ENCODE measurements around the gene IRX1.

The IRX1 gene

DNA sequence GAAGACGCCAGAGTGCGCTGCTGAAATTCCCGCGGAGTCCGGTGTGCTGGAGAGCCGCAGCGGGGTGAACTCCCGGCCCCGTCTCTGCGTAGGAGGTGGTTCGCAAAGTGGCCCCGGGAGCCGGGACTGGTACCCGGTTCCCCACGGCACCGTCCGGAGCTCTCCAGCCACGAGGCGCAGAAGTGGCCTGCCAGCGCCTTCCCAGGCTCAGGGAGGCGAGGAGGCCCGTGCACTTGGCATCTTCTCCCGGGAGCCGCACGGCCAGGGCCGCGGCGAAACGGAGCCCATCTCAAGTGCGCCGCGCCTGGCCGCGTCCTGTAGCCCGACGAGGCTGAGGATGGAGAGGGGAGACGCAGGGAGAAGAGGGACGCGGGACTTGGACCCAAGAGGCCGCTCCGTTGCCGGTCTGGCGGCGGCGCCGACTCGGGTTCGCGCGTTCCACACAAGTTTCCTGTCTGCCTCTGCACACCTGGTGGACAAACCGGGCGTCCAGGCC, 1.1 kb upstream of the IRX1 start:
- Histone ChIP-seq H3K36me3 (ENCODE audit: insufficient read depth, low read length) (no peaks in the 10 kb centered on the region), H2AFZ (ENCODE audit: low read length) (no peak overlapping the region), H3K9ac (ENCODE audit: low read depth, low read length, poor library complexity, severe bottlenecking) (no peak overlapping the region), H3K4me3 (ENCODE audit: low read length, poor library complexity, severe bottlenecking) (no peak overlapping the region), H3F3A (ENCODE audit: low read depth) (no peaks in the 10 kb centered on the region), H3K9me3 (ENCODE audit: insufficient read depth, low read depth, low read length) (no peaks in the 10 kb centered on the region; the same call in 1 of the 2 replicates), H4K20me1 (ENCODE audit: insufficient read depth, low read length, poor library complexity, severe bottlenecking) (no peaks in the 10 kb centered on the region), H3K4me1 (ENCODE audit: insufficient read depth, low read length, poor library complexity, severe bottlenecking) (no peaks in the 10 kb centered on the region), H3K79me2 (ENCODE audit: insufficient read depth, low read length) (no peaks in the 10 kb centered on the region), H3K27me3 (ENCODE audit: insufficient read depth, low read length, poor library complexity, severe bottlenecking) (no peaks in the 10 kb centered on the region), H3K9me2 (replicated peaks; ENCODE audit: low read depth, low read length) (no peaks in the 10 kb centered on the region), H3K4me2 (ENCODE audit: low read depth, low read length, poor library complexity, severe bottlenecking) (no peak overlapping the region)
- TF ChIP-seq EZH2phosphoT487 (IDR thresholded peaks at IDR 0.05; ENCODE audit: borderline replicate concordance): no peak

DNA sequence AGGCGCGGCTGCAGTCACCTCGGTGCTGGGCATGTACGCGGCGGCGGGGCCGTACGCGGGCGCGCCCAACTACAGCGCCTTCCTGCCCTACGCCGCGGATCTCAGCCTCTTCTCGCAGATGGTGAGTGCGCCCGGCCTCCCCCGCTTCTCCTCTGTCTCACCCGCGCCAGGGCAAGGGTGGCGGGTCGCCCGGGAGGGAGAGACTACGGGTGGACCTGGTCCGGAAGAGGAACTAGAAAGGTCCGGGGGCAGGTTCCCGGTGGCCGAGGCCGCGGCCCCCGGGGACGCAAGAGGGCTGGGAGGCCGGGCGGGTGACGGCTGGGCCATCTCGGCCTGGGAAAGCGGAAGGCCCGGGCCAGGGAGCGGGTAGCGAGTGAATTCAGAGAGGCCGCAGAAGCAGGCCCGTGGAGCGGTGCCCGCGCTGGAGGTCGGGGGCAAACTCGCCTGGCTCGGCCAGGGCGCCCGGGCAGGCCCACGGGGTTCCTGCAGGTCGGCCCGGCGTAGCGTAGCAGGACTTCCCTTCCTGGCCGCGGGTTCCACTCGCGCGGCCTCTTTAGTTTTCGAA, 711 bp downstream of the IRX1 start:
- Histone ChIP-seq H3F3A (ENCODE audit: low read depth) (no peaks in the 10 kb centered on the region), H3K9me2 (replicated peaks; ENCODE audit: low read depth, low read length) (no peaks in the 10 kb centered on the region), H2AFZ (ENCODE audit: low read length) (no peak overlapping the region), H3K4me3 (ENCODE audit: low read length, poor library complexity, severe bottlenecking) (no peak overlapping the region), H3K27me3 (ENCODE audit: insufficient read depth, low read length, poor library complexity, severe bottlenecking) (no peaks in the 10 kb centered on the region), H4K20me1 (ENCODE audit: insufficient read depth, low read length, poor library complexity, severe bottlenecking) (no peaks in the 10 kb centered on the region), H3K9ac (ENCODE audit: low read depth, low read length, poor library complexity, severe bottlenecking) (no peak overlapping the region), H3K9me3 (ENCODE audit: insufficient read depth, low read depth, low read length) (no peaks in the 10 kb centered on the region; the same call in 1 of the 2 replicates), H3K4me1 (ENCODE audit: insufficient read depth, low read length, poor library complexity, severe bottlenecking) (no peaks in the 10 kb centered on the region), H3K36me3 (ENCODE audit: insufficient read depth, low read length) (no peaks in the 10 kb centered on the region), H3K79me2 (ENCODE audit: insufficient read depth, low read length) (no peaks in the 10 kb centered on the region), H3K4me2 (ENCODE audit: low read depth, low read length, poor library complexity, severe bottlenecking) (no peak overlapping the region)
- TF ChIP-seq, protein P1, sequence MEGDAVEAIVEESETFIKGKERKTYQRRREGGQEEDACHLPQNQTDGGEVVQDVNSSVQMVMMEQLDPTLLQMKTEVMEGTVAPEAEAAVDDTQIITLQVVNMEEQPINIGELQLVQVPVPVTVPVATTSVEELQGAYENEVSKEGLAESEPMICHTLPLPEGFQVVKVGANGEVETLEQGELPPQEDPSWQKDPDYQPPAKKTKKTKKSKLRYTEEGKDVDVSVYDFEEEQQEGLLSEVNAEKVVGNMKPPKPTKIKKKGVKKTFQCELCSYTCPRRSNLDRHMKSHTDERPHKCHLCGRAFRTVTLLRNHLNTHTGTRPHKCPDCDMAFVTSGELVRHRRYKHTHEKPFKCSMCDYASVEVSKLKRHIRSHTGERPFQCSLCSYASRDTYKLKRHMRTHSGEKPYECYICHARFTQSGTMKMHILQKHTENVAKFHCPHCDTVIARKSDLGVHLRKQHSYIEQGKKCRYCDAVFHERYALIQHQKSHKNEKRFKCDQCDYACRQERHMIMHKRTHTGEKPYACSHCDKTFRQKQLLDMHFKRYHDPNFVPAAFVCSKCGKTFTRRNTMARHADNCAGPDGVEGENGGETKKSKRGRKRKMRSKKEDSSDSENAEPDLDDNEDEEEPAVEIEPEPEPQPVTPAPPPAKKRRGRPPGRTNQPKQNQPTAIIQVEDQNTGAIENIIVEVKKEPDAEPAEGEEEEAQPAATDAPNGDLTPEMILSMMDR (conservative IDR thresholded peaks at IDR 0.05; ENCODE audit: low read length): no peak
- no peak for TF ChIP-seq EZH2phosphoT487 (IDR thresholded peaks at IDR 0.05; ENCODE audit: borderline replicate concordance)

DNA sequence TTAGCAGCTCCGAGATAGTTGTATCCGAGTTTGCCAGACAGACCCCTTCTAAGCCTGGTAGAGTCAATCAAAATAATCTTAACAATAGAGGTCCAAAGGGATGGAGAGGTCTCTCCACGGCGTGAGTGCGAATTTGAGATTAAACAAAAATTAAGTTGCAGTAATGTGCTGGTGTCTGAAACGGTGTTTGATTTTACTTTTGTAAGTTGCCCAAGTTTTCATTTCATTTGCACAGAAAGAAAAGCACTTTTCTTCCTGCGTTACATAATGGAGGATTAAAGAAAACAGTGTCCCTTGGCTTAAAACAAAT, 1.2 kb downstream of the IRX1 start:
- H4K20me1 ChIP-seq (ENCODE audit: insufficient read depth, low read length, poor library complexity, severe bottlenecking): no peaks in the 10 kb centered on the region
- no peaks in the 10 kb centered on the region for H3K79me2 ChIP-seq (ENCODE audit: insufficient read depth, low read length)
- no peak for TF ChIP-seq EZH2phosphoT487 (IDR thresholded peaks at IDR 0.05; ENCODE audit: borderline replicate concordance)
- TF ChIP-seq, protein P1 (conservative IDR thresholded peaks at IDR 0.05; ENCODE audit: low read length): no peak
- H3K36me3 ChIP-seq (ENCODE audit: insufficient read depth, low read length): no peaks in the 10 kb centered on the region
- no peaks in the 10 kb centered on the region for H3F3A ChIP-seq (ENCODE audit: low read depth)
- no peak overlapping the region for H2AFZ ChIP-seq (ENCODE audit: low read length)
- H3K27me3 ChIP-seq (ENCODE audit: insufficient read depth, low read length, poor library complexity, severe bottlenecking): no peaks in the 10 kb centered on the region
- H3K4me1 ChIP-seq (ENCODE audit: insufficient read depth, low read length, poor library complexity, severe bottlenecking): no peaks in the 10 kb centered on the region
- no peaks in the 10 kb centered on the region for H3K9me2 ChIP-seq (replicated peaks; ENCODE audit: low read depth, low read length)
- H3K4me2 ChIP-seq (ENCODE audit: low read depth, low read length, poor library complexity, severe bottlenecking): no peak overlapping the region
- no peaks in the 10 kb centered on the region; the same call in 1 of the 2 replicates for H3K9me3 ChIP-seq (ENCODE audit: insufficient read depth, low read depth, low read length)
- no peak overlapping the region for H3K4me3 ChIP-seq (ENCODE audit: low read length, poor library complexity, severe bottlenecking)
- H3K9ac ChIP-seq (ENCODE audit: low read depth, low read length, poor library complexity, severe bottlenecking): no peak overlapping the region

Data from Loucy (cell line).